Neural cell (in vitro differentiated cells): ENCODE measurements around the gene AFF2. TPM values are rescaled to one million over a fixed set of nuclear protein-coding genes. Genes with fewer than 3 reads are reported as not detected.

Source experiments
- H2AFZ ChIP-seq: fragments of 200-600, 300-800 bp; sonication (generic), shearing (Covaris generic); 2 replicates; pipeline ENCODE4 v1.6.0; 2014; ENCODE audit warnings: low read depth, mild to moderate bottlenecking, antibody characterized with exemption, low read length, moderate library complexity
- H3F3A ChIP-seq: fragments of 200-600 bp; shearing (Covaris generic); 2 replicates; pipeline ENCODE4 v1.6.1; 2016; ENCODE audit warnings: mild to moderate bottlenecking, moderate library complexity, mixed read lengths, antibody characterized with exemption, low read length; ENCODE audit not compliant: insufficient read depth, poor library complexity, severe bottlenecking
- H3K27ac ChIP-seq: fragments of 200-600, 300-800 bp; sonication (generic), shearing (Covaris generic); 2 replicates; pipeline ENCODE4 v1.5.1; 2014; ENCODE audit warnings: mild to moderate bottlenecking, low read length, moderate library complexity
- H3K27me3 ChIP-seq: fragments of 300-800, 200-600 bp; sonication (generic), shearing (Covaris generic); 2 replicates; pipeline ENCODE4 v1.6.0; 2014; ENCODE audit warnings: mild to moderate bottlenecking, low read depth, low read length, moderate library complexity; ENCODE audit not compliant: insufficient read depth
- H3K36me3 ChIP-seq: fragments of 300-800, 200-600 bp; sonication (generic), shearing (Covaris generic); 2 replicates; pipeline ENCODE4 v1.5.1; 2014; ENCODE audit warnings: mild to moderate bottlenecking, antibody characterized with exemption, low read length, moderate library complexity; ENCODE audit not compliant: insufficient read depth
- H3K4me2 ChIP-seq: fragments of 300-800, 200-600 bp; sonication (generic), shearing (Covaris generic); 2 replicates; pipeline ENCODE4 v1.6.0; 2014; ENCODE audit warnings: mild to moderate bottlenecking, low read length
- H3K4me3 ChIP-seq: fragments of 300-800, 200-600 bp; sonication (generic), shearing (Covaris generic); 2 replicates; pipeline ENCODE4 v1.5.1; 2014; ENCODE audit warnings: mild to moderate bottlenecking, low read length, moderate library complexity
- H3K79me2 ChIP-seq: fragments of 200-600 bp; shearing (Covaris generic); replicated peaks from 2 replicates; pipeline ENCODE4 v1.6.0; 2014; ENCODE audit warnings: mild to moderate bottlenecking, low read length, moderate library complexity; ENCODE audit not compliant: insufficient read depth
- H3K9ac ChIP-seq: fragments of 300-800, 200-600 bp; sonication (generic), shearing (Covaris generic); 2 replicates; pipeline ENCODE4 v1.6.1; 2016; ENCODE audit warnings: mild to moderate bottlenecking, low read length, mixed read lengths
- H3K9me2 ChIP-seq: fragments of 200-600 bp; shearing (Covaris generic); 2 replicates; pipeline ENCODE4 v1.6.1; 2016; ENCODE audit warnings: mild to moderate bottlenecking, low read length, mixed read lengths; ENCODE audit not compliant: insufficient read depth
- H3K9me3 ChIP-seq: fragments of 200-600, 300-800 bp; sonication (generic), shearing (Covaris generic); 2 replicates; pipeline ENCODE4 v1.6.1; 2016; ENCODE audit warnings: mild to moderate bottlenecking, mixed run types, low read length, moderate library complexity, mixed read lengths
- H4K20me1 ChIP-seq: fragments of 200-600 bp; shearing (Covaris generic); 2 replicates; pipeline ENCODE4 v1.6.1; 2016; ENCODE audit warnings: mild to moderate bottlenecking, mixed run types; ENCODE audit not compliant: insufficient read depth
- CTCF ChIP-seq: fragments of 450-650 bp; IDR thresholded peaks from 2 replicates; pipeline ENCODE4 v1.5.1; 2014; ENCODE audit warnings: antibody characterized with exemption, mild to moderate bottlenecking, moderate library complexity; ENCODE audit not compliant: poor library complexity, severe bottlenecking
- EP300 ChIP-seq: fragments of 450-650 bp; conservative IDR thresholded peaks from 2 replicates; pipeline ENCODE4 v1.6.1; 2014; ENCODE audit warnings: antibody characterized with exemption, mild to moderate bottlenecking, moderate library complexity; ENCODE audit not compliant: poor library complexity, severe bottlenecking
- EZH2 ChIP-seq: fragments of 200-600, 300-800 bp; shearing (Covaris generic), sonication (generic); IDR thresholded peaks from 2 replicates; pipeline ENCODE4 v1.6.1; 2014; ENCODE audit warnings: antibody characterized with exemption, low read length, borderline replicate concordance, mild to moderate bottlenecking; ENCODE audit not compliant: insufficient read depth, poor library complexity, severe bottlenecking
- MXI1 ChIP-seq: fragments of 450-650 bp; conservative IDR thresholded peaks from 2 replicates; pipeline ENCODE4 v1.6.1; 2014; ENCODE audit warnings: antibody characterized with exemption, mild to moderate bottlenecking; ENCODE audit not compliant: poor library complexity, severe bottlenecking
- POLR2AphosphoS5 ChIP-seq: IDR thresholded peaks from 2 replicates; pipeline ENCODE4 v1.6.1; 2012
- RAD21 ChIP-seq: fragments of 450-650 bp; conservative IDR thresholded peaks from 2 replicates; pipeline ENCODE4 v1.6.1; 2014; ENCODE audit warnings: antibody characterized with exemption, mild to moderate bottlenecking, moderate library complexity
- REST ChIP-seq: IDR thresholded peaks from 2 replicates; pipeline ENCODE4 v1.6.1; 2012; ENCODE audit warnings: borderline replicate concordance
- SMC3 ChIP-seq: fragments of 450-650 bp; conservative IDR thresholded peaks from 2 replicates; pipeline ENCODE4 v1.6.1; 2014; ENCODE audit warnings: antibody characterized with exemption, mild to moderate bottlenecking, moderate library complexity; ENCODE audit not compliant: poor library complexity
- TAF1 ChIP-seq: IDR thresholded peaks from 2 replicates; pipeline ENCODE4 v1.6.1; 2012; ENCODE audit warnings: low read depth
- polyA plus RNA-seq: library from polyadenylated mRNA; depleted of rRNA; stranded (reverse); fragments of >200 nt; gene quantifications from 2 replicates; pipeline ENCODE4 v1.2.3, GENCODE V29; 2014

The AFF2 gene
- polyA plus RNA-seq, 1 donor from 2014 or later: 10.5 TPM

GRCh38 chrX:149040873-149041535 is 540.6 kb downstream of the AFF2 start:
- no peak overlapping the region for H3K27ac ChIP-seq
- H3K27me3 ChIP-seq: no peaks in the 10 kb centered on the region
- no peaks in the 10 kb centered on the region for H4K20me1 ChIP-seq
- no peaks in the 10 kb centered on the region for H3K36me3 ChIP-seq
- no peak overlapping the region for H2AFZ ChIP-seq
- H3K4me3 ChIP-seq: no peak overlapping the region
- H3F3A ChIP-seq: no peaks in the 10 kb centered on the region
- H3K79me2 ChIP-seq: no peaks in the 10 kb centered on the region
- H3K9me2 ChIP-seq: no peaks in the 10 kb centered on the region
- TF ChIP-seq TAF1 (no peak), RAD21 (no peak), EZH2 (no peak), EP300 (no peak), REST (no peak), MXI1 (no peak), SMC3 (no peak), POLR2AphosphoS5 (no peak), CTCF (no peak)
- no peaks in the 10 kb centered on the region for H3K9me3 ChIP-seq
- H3K4me2 ChIP-seq: no peak overlapping the region
- H3K9ac ChIP-seq: no peak overlapping the region

GRCh38 chrX:149043401-149043800 is 543.0 kb downstream of the AFF2 start:
- no peak overlapping the region for H3K4me2 ChIP-seq
- TF ChIP-seq POLR2AphosphoS5 (no peak), RAD21 (no peak), SMC3 (no peak), CTCF (no peak), EP300 (no peak), MXI1 (no peak), EZH2 (no peak), TAF1 (no peak), REST (no peak)
- no peaks in the 10 kb centered on the region for H3K9me2 ChIP-seq
- H3K36me3 ChIP-seq: no peaks in the 10 kb centered on the region
- H3K27ac ChIP-seq: no peak overlapping the region
- no peak overlapping the region for H3K9ac ChIP-seq
- no peaks in the 10 kb centered on the region for H3K79me2 ChIP-seq
- no peak overlapping the region for H3K4me3 ChIP-seq
- no peaks in the 10 kb centered on the region for H3F3A ChIP-seq
- no peaks in the 10 kb centered on the region for H4K20me1 ChIP-seq
- no peaks in the 10 kb centered on the region for H3K9me3 ChIP-seq
- H2AFZ ChIP-seq: no peak overlapping the region
- no peaks in the 10 kb centered on the region for H3K27me3 ChIP-seq
